ENCODE results near the gene GPR78. TPM values are rescaled to one million over a fixed set of nuclear protein-coding genes. Genes with fewer than 3 reads are reported as not detected.

GPR78 gene
- polyA plus RNA-seq, 3 donors: not detected

- no peak overlapping the region for H2AFZ ChIP-seq (ENCODE audit: insufficient read depth, low read depth, low read length, poor library complexity, severe bottlenecking)
Measured at GRCh38 chr4:8582436-8582835, 2.2 kb downstream of the GPR78 start.

GRCh38 chr4:8582941-8583654 is 2.9 kb downstream of the GPR78 start:
- Histone ChIP-seq H3K9ac (ENCODE audit: insufficient read depth, low read length, poor library complexity, severe bottlenecking) (no peak overlapping the region), H3K4me3 (replicated peaks in 1 of 3; ENCODE audit: low read depth in 2 of 3, low read length in 3 of 3) (no peak overlapping the region), H4K20me1 (ENCODE audit: insufficient read depth, low read length) (no peaks in the 10 kb centered on the region), H3K4me1 (ENCODE audit: control insufficient read depth in 1 of 2, insufficient read depth in 2 of 2, low read length in 2 of 2) (no peaks in the 10 kb centered on the region), H3K79me2 (ENCODE audit: insufficient read depth, low read length) (no peaks in the 10 kb centered on the region), H3K27me3 (ENCODE audit: control insufficient read depth in 2 of 2, insufficient read depth in 2 of 2, low read length in 2 of 2) (peaks cover 0 to 6% of the 10 kb centered on the region in 2 donors), H3K9me3 (replicated peaks in 1 of 2; ENCODE audit: control insufficient read depth in 1 of 2, insufficient read depth in 1 of 2, low read length in 2 of 2) (no peaks in the 10 kb centered on the region), H3K36me3 (replicated peaks in 1 of 2; ENCODE audit: control insufficient read depth in 1 of 2, insufficient read depth in 2 of 2, low read length in 2 of 2) (no peaks in the 10 kb centered on the region), H2AFZ (ENCODE audit: insufficient read depth, low read depth, low read length, poor library complexity, severe bottlenecking) (no peak overlapping the region), H3K4me2 (replicated peaks; ENCODE audit: extremely low read depth, low read length, poor library complexity, severe bottlenecking) (no peak overlapping the region), H3K27ac (ENCODE audit: low read depth in 1 of 2, low read length in 2 of 2) (no peak overlapping the region)
- intact Hi-C loops (cut with micrococcal nuclease): no loop called here
- TF ChIP-seq, protein P1, sequence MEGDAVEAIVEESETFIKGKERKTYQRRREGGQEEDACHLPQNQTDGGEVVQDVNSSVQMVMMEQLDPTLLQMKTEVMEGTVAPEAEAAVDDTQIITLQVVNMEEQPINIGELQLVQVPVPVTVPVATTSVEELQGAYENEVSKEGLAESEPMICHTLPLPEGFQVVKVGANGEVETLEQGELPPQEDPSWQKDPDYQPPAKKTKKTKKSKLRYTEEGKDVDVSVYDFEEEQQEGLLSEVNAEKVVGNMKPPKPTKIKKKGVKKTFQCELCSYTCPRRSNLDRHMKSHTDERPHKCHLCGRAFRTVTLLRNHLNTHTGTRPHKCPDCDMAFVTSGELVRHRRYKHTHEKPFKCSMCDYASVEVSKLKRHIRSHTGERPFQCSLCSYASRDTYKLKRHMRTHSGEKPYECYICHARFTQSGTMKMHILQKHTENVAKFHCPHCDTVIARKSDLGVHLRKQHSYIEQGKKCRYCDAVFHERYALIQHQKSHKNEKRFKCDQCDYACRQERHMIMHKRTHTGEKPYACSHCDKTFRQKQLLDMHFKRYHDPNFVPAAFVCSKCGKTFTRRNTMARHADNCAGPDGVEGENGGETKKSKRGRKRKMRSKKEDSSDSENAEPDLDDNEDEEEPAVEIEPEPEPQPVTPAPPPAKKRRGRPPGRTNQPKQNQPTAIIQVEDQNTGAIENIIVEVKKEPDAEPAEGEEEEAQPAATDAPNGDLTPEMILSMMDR (IDR thresholded peaks at IDR 0.05): no peak
- no peak for DNase-seq
- H3K27me3 Mint-ChIP-seq (ENCODE audit: low read depth in 3 of 3): peaks cover 3 to 21% (median 15%) of the 10 kb centered on the region in 3 donors
- no peaks in the 10 kb centered on the region for H3K4me1 Mint-ChIP-seq
- H3K36me3 Mint-ChIP-seq: no peaks in the 10 kb centered on the region
- peaks cover 0 to 2% (median 0%) of the 10 kb centered on the region in 7 donors for H3K9me3 Mint-ChIP-seq
- 81% methylated on average over 6 of the region's 9 CpGs for WGBS (ENCODE audit: insufficient coverage)
- no peak overlapping the region for H3K4me3 Mint-ChIP-seq
- no peak overlapping the region for H3K27ac Mint-ChIP-seq

More at GRCh38 chr4:8582436-8582835, 2.2 kb downstream of the GPR78 start:
- Mint-ChIP-seq H3K36me3 (no peaks in the 10 kb centered on the region), H3K9me3 (peaks cover 0 to 2% (median 0%) of the 10 kb centered on the region in 7 donors), H3K27ac (no peak overlapping the region), H3K4me1 (no peaks in the 10 kb centered on the region), H3K27me3 (ENCODE audit: low read depth in 3 of 3) (peaks cover 3 to 21% (median 17%) of the 10 kb centered on the region in 3 donors), H3K4me3 (no peak overlapping the region)
- Histone ChIP-seq H3K79me2 (ENCODE audit: insufficient read depth, low read length) (no peaks in the 10 kb centered on the region), H3K4me1 (ENCODE audit: control insufficient read depth in 1 of 2, insufficient read depth in 2 of 2, low read length in 2 of 2) (no peaks in the 10 kb centered on the region), H3K27me3 (ENCODE audit: control insufficient read depth in 2 of 2, insufficient read depth in 2 of 2, low read length in 2 of 2) (peaks cover 0 to 6% of the 10 kb centered on the region in 2 donors), H3K4me2 (replicated peaks; ENCODE audit: extremely low read depth, low read length, poor library complexity, severe bottlenecking) (no peak overlapping the region), H3K4me3 (replicated peaks in 1 of 3; ENCODE audit: low read depth in 2 of 3, low read length in 3 of 3) (no peak overlapping the region), H3K27ac (ENCODE audit: low read depth in 1 of 2, low read length in 2 of 2) (no peak overlapping the region), H3K9ac (ENCODE audit: insufficient read depth, low read length, poor library complexity, severe bottlenecking) (no peak overlapping the region), H4K20me1 (ENCODE audit: insufficient read depth, low read length) (no peaks in the 10 kb centered on the region), H3K9me3 (replicated peaks in 1 of 2; ENCODE audit: control insufficient read depth in 1 of 2, insufficient read depth in 1 of 2, low read length in 2 of 2) (no peaks in the 10 kb centered on the region), H3K36me3 (replicated peaks in 1 of 2; ENCODE audit: control insufficient read depth in 1 of 2, insufficient read depth in 2 of 2, low read length in 2 of 2) (no peaks in the 10 kb centered on the region)
- 84% methylated on average over 6 of the region's 12 CpGs for whole genome bisulfite sequencing (ENCODE audit: insufficient coverage)
- DNase-seq: no peak
- intact Hi-C loops (cut with micrococcal nuclease): no loop called here
- TF ChIP-seq, protein P1 (IDR thresholded peaks at IDR 0.05): no peak
